ENCODE results near the gene EIF4E1B.

The EIF4E1B gene

GRCh38 chr5:176647843-176648473, 17.5 kb downstream of the EIF4E1B start:
- peak; percentile 75 for DNase-seq

- no peak for DNase-seq
Measured at GRCh38 chr5:176648474-176649194, 18.2 kb downstream of the EIF4E1B start.

GRCh38 chr5:176650354-176650884, 19.9 kb downstream of the EIF4E1B start:
- peak; percentile 37 for DNase-seq

- DNase-seq = no peak
Measured at GRCh38 chr5:176651472-176651980, 21.1 kb downstream of the EIF4E1B start.

- peak; percentile 66 for DNase-seq
Measured at GRCh38 chr5:176652136-176652535, 21.7 kb downstream of the EIF4E1B start.

GRCh38 chr5:176653401-176654385, 23.2 kb downstream of the EIF4E1B start:
- no peak for DNase-seq

- DNase-seq = no peak
Measured at GRCh38 chr5:176654856-176655255, 24.4 kb downstream of the EIF4E1B start.

GRCh38 chr5:176656467-176656990, 26.1 kb downstream of the EIF4E1B start:
- no peak for DNase-seq

- peak; percentile 82 for DNase-seq
Measured at GRCh38 chr5:176658007-176658599, 27.6 kb downstream of the EIF4E1B start.

GRCh38 chr5:176658817-176659511, 28.5 kb downstream of the EIF4E1B start:
- DNase-seq = no peak

- no peak for DNase-seq
Measured at GRCh38 chr5:176659512-176659839, 29.0 kb downstream of the EIF4E1B start.

GRCh38 chr5:176659860-176660461, 29.5 kb downstream of the EIF4E1B start:
- DNase-seq = no peak

GRCh38 chr5:176660530-176660859, 30.0 kb downstream of the EIF4E1B start:
- DNase-seq = no peak

GRCh38 chr5:176660860-176661641, 30.6 kb downstream of the EIF4E1B start:
- DNase-seq = peak; percentile 87

GRCh38 chr5:176661676-176662075, 31.2 kb downstream of the EIF4E1B start:
- DNase-seq = no peak

- DNase-seq = no peak
Measured at GRCh38 chr5:176662371-176663333, 32.2 kb downstream of the EIF4E1B start.

GRCh38 chr5:176663566-176663965, 33.1 kb downstream of the EIF4E1B start:
- no peak for DNase-seq

- DNase-seq = peak; percentile 54
Measured at GRCh38 chr5:176664479-176664878, 34.0 kb downstream of the EIF4E1B start.

- DNase-seq = peak; percentile 54
Measured at GRCh38 chr5:176664886-176665285, 34.4 kb downstream of the EIF4E1B start.

Measured in NCI-H82 (cell line).